ENCODE measurements around the gene F7.

The F7 gene

DNA sequence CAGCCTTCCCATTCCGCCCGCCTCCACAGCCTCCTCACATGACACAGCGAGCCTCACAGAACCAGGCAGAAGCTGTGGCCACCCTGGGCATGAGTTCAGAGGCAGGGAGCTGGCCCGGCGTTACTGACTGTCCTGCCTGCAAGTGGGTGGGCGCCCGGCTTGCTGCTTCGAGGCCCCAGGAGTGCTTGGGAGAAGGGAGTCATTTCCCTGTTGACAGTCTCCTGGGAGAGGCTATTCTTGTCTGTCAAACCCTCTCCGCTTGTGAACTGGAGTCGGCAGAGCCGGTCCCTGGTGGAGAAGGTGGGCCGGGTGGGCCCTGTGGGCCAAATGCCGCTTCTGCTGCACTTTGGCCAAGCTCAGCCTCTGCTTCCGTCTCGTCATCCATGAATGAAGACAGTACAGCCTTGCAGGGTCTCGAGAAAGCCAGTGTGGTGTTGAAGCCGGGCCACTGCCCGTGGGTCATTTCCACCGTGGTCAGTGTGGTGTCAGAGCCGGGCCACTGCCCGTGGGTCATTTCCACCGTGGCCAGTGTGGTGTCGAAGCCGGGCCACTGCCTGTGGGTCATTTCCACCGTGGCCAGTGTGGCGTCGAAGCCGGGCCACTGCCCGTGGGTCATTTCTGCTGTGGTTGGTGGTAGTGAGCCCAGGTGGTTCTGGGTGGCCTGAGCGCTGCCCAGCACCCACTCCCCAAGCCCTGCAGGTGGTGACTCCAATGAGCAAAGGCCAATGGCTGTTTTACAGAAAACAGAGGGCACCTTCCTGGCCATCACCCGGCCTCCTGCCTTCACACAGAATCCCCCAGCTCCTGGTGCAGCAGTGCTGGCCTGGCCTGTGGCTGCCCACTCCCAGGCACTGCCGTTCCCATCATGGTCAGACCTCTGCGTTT is 13.5 kb upstream of the F7 start:
- Histone ChIP-seq H3K4me3 (ENCODE audit: insufficient read length, low read depth) (no peak overlapping the region), H3K9me3 (ENCODE audit: insufficient read depth, low read length) (no peaks in the 10 kb centered on the region), H3K4me1 (ENCODE audit: insufficient read depth, insufficient read length) (peaks cover 6% of the 10 kb centered on the region), H3K27me3 (ENCODE audit: insufficient read depth, insufficient read length) (no peaks in the 10 kb centered on the region), H3K9ac (ENCODE audit: insufficient read length, low read depth) (no peak overlapping the region), H3K36me3 (ENCODE audit: insufficient read depth, insufficient read length, low read length) (no peaks in the 10 kb centered on the region)
- no peak for TF ChIP-seq SUZ12 (IDR thresholded peaks at IDR 0.05; ENCODE audit: extremely low read depth, insufficient read depth, insufficient read length)
- TF ChIP-seq ZNF274 (IDR thresholded peaks at IDR 0.05; ENCODE audit: low read depth, low read length), result no peak
- no peak for TF ChIP-seq YY1 (IDR thresholded peaks at IDR 0.05; ENCODE audit: insufficient read depth, insufficient read length)
- DNase-seq (ENCODE audit: low read depth, low spot score), result no peak

DNA sequence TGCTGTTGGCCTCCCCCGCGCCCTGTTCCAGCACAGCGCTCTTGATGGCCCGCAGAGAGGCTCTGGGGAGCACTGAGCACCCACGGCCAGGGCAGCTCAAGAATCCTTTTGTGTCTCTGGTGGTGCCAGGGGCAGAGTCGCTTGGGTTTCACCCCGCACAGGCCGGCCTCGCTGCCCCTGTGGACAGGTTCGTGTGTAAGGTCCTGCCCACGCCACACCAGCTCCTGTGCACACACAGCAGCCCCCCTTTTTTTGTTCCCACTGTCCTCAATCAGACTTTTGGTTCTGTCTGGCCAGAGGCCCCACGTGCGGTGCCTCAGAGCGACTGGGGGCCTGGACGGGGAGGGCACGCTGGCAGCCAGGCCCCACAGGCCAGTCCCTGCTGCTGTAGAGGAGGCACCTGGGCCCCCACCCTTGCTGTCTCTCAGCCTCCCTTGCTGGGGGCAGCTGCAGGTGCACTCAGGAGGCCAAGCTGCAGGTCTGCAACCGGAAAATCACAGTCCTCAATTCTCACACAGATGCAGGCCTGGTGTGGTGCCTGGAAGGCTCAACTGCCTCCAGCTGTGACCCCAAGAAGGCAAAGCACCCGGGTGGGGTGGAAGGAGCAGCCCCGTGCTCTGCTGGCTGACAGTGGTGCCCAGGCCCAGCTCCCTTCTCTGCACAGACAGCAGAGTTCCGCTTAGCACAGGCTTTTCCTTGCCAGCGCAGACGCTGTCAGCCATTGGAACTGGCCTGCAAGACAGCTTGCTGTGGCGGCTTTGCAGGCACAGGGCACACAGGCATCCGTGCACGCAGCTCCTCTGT is 12.6 kb upstream of the F7 start:
- no peak for TF ChIP-seq SUZ12 (IDR thresholded peaks at IDR 0.05; ENCODE audit: extremely low read depth, insufficient read depth, insufficient read length)
- no peak for TF ChIP-seq YY1 (IDR thresholded peaks at IDR 0.05; ENCODE audit: insufficient read depth, insufficient read length)
- TF ChIP-seq ZNF274 (IDR thresholded peaks at IDR 0.05; ENCODE audit: low read depth, low read length), result no peak
- H3K9me3 ChIP-seq (ENCODE audit: insufficient read depth, low read length), result no peaks in the 10 kb centered on the region

DNA sequence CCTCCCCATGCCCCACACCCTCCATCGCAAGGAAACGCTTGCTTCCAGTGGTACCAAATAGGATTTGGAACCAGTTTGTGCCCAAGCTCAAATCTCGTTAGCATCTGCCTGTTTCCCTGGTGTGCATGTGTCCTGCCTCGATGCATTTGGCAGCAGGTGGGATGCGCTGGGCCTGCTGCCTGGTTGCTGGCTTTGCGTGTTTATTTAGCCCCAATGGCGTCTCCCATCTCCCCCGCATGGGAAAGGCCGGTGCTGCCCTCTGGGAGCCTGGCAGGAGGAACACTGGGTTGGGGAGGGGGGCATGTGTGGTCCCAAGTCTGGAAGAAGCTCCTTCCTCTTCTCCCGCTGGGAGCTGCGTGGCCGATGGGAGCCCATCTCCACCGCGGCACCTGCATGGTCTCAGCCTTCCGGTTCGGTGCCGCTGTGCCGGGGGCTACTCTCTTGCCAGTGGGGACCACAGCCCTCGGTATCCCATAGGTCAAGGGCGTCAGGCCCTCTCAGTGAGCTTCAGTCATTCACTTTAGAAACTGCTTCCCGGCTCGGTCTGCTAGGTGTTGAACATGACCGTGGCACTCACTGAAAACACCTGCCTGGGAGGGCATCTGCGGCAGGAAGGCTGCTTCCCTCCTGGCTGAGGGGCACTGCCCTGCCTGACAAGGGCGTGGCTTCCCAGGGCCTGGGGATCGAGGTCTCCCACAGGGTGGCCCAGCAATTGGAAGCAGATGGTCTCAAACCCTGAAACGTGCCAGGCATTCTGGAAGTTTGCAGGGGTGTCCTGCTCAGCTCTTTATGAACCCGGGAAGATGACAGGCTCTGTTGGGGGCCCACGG is 11.8 kb upstream of the F7 start:
- Histone ChIP-seq H3K9ac (ENCODE audit: insufficient read length, low read depth) (no peak overlapping the region), H3K4me1 (ENCODE audit: insufficient read depth, insufficient read length) (peaks cover 6% of the 10 kb centered on the region), H3K9me3 (ENCODE audit: insufficient read depth, low read length) (no peaks in the 10 kb centered on the region), H3K4me3 (ENCODE audit: insufficient read length, low read depth) (no peak overlapping the region), H3K27me3 (ENCODE audit: insufficient read depth, insufficient read length) (no peaks in the 10 kb centered on the region), H3K36me3 (ENCODE audit: insufficient read depth, insufficient read length, low read length) (no peaks in the 10 kb centered on the region)
- DNase-seq (ENCODE audit: low read depth, low spot score), result no peak
- no peak for TF ChIP-seq ZNF274 (IDR thresholded peaks at IDR 0.05; ENCODE audit: low read depth, low read length)
- TF ChIP-seq SUZ12 (IDR thresholded peaks at IDR 0.05; ENCODE audit: extremely low read depth, insufficient read depth, insufficient read length), result no peak
- no peak for TF ChIP-seq YY1 (IDR thresholded peaks at IDR 0.05; ENCODE audit: insufficient read depth, insufficient read length)

More for the DNA sequence above, 12.6 kb upstream of the F7 start:
- H3K9ac ChIP-seq (ENCODE audit: insufficient read length, low read depth), result no peak overlapping the region
- no peak overlapping the region for H3K4me3 ChIP-seq (ENCODE audit: insufficient read length, low read depth)
- no peak for DNase-seq (ENCODE audit: low read depth, low spot score)
- H3K27me3 ChIP-seq (ENCODE audit: insufficient read depth, insufficient read length), result no peaks in the 10 kb centered on the region
- H3K36me3 ChIP-seq (ENCODE audit: insufficient read depth, insufficient read length, low read length), result no peaks in the 10 kb centered on the region
- H3K4me1 ChIP-seq (ENCODE audit: insufficient read depth, insufficient read length), result peaks cover 6% of the 10 kb centered on the region

DNA sequence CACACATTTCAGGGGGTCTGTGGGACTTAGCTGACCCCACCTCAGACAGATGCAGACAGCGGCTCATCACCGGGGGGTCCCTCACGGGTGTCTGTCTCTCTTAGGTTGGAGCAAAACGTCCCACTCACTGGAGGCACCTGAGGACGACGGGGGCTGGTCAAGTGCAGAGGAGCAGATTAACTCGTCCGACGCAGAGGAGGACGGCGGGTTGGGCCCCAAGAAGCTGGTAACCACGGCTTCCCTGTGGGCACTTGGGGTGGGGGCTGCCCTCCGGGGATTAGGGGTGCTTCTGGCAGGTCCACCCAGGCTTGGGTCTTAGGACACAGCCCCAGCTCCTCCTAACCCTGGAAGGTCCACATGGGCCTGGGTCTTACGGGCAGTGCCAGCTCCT is 11.2 kb upstream of the F7 start:
- Histone ChIP-seq H3K9me3 (ENCODE audit: insufficient read depth, low read length) (no peaks in the 10 kb centered on the region), H3K9ac (ENCODE audit: insufficient read length, low read depth) (no peak overlapping the region), H3K4me1 (ENCODE audit: insufficient read depth, insufficient read length) (peaks cover 6% of the 10 kb centered on the region), H3K27me3 (ENCODE audit: insufficient read depth, insufficient read length) (no peaks in the 10 kb centered on the region), H3K4me3 (ENCODE audit: insufficient read length, low read depth) (no peak overlapping the region), H3K36me3 (ENCODE audit: insufficient read depth, insufficient read length, low read length) (no peaks in the 10 kb centered on the region)
- no peak for DNase-seq (ENCODE audit: low read depth, low spot score)
- TF ChIP-seq SUZ12 (IDR thresholded peaks at IDR 0.05; ENCODE audit: extremely low read depth, insufficient read depth, insufficient read length), result no peak
- TF ChIP-seq YY1 (IDR thresholded peaks at IDR 0.05; ENCODE audit: insufficient read depth, insufficient read length), result no peak
- no peak for TF ChIP-seq ZNF274 (IDR thresholded peaks at IDR 0.05; ENCODE audit: low read depth, low read length)

DNA sequence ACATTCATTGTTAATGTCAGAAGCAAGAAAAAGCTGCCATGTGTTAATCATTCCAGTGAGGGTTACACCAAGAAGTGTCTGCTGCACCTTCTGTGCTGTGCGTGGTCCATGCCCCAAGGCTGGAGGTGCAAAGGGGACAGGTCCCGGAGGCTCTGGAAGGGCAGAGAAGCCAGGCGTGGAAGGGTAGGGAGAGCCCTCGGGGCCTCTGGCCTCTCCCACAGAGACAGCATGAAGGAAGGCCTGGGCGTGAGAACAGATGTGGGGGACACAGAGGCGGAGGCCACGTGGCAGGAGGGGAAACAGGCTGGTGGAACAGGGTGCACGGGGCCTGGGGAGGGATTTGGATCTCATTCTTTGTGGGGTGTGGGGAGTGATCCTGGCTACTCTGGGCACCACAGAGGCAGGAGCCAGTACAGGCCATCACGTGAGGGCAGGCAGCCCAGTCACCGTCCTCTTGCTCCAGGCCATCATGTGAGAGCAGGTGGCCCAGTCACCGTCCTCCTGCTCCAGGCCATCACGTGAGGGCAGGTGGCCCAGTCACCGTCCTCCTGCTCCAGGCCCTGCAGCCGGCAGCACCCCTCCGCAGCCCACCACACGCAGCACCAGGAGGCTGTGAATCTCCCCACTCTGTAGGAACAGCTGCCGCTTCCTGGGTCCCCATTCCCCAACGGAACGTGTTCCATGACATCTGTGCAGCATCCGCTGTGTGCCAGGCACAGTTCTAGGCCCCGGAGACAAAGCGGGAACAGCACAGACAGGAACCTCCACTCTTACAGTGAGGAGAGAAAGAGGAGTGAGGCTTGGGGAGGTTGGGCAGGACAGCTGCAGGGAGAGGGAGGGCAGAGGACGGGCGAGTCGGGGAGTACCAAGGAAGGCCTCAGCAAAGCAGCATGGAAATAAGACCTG is 10.2 kb upstream of the F7 start:
- no peaks in the 10 kb centered on the region for H3K9me3 ChIP-seq (ENCODE audit: insufficient read depth, low read length)
- no peak overlapping the region for H3K9ac ChIP-seq (ENCODE audit: insufficient read length, low read depth)
- no peaks in the 10 kb centered on the region for H3K27me3 ChIP-seq (ENCODE audit: insufficient read depth, insufficient read length)
- H3K36me3 ChIP-seq (ENCODE audit: insufficient read depth, insufficient read length, low read length), result no peaks in the 10 kb centered on the region
- TF ChIP-seq YY1 (IDR thresholded peaks at IDR 0.05; ENCODE audit: insufficient read depth, insufficient read length) (no peak), SUZ12 (IDR thresholded peaks at IDR 0.05; ENCODE audit: extremely low read depth, insufficient read depth, insufficient read length) (no peak), ZNF274 (IDR thresholded peaks at IDR 0.05; ENCODE audit: low read depth, low read length) (no peak)
- DNase-seq (ENCODE audit: low read depth, low spot score), result no peak
- no peak overlapping the region for H3K4me3 ChIP-seq (ENCODE audit: insufficient read length, low read depth)
- no peaks in the 10 kb centered on the region for H3K4me1 ChIP-seq (ENCODE audit: insufficient read depth, insufficient read length)

DNA sequence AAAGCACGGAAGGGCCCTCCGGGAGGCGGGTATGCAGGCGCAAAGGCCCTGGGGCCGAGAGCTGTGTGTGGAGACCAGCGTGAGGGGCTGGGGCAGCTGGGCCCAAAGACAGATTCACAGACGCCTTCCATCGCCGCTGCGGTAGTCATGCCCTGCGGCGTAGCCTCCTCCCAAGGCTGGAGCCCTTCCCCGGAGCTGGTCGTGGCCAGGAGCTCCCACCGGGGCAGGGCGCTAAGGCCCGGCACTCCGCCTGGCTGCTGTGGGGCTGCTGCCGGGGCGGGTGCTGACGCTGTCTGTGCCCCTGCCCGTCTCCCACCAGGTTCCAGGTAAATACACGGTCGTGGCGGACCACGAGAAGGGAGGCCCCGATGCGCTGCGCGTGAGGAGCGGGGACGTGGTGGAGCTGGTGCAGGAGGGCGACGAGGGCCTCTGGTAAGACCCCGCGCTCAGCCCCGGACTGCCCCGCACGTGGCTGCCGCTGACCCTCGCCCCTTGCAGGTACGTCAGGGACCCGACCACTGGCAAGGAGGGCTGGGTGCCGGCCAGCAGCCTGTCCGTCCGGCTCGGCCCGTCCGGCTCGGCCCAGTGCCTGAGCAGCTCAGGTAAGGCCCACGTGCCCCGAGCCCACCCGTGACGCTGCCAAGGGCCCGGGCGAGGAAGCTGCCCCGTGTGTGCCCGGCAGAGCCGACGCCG is 9.4 kb upstream of the F7 start:
- Histone ChIP-seq H3K9me3 (ENCODE audit: insufficient read depth, low read length) (no peaks in the 10 kb centered on the region), H3K9ac (ENCODE audit: insufficient read length, low read depth) (peak overlapping the region; percentile 32), H3K27me3 (ENCODE audit: insufficient read depth, insufficient read length) (no peaks in the 10 kb centered on the region), H3K4me3 (ENCODE audit: insufficient read length, low read depth) (no peak overlapping the region), H3K36me3 (ENCODE audit: insufficient read depth, insufficient read length, low read length) (no peaks in the 10 kb centered on the region), H3K4me1 (ENCODE audit: insufficient read depth, insufficient read length) (no peaks in the 10 kb centered on the region)
- DNase-seq (ENCODE audit: low read depth, low spot score), result no peak
- TF ChIP-seq YY1 (IDR thresholded peaks at IDR 0.05; ENCODE audit: insufficient read depth, insufficient read length) (no peak), SUZ12 (IDR thresholded peaks at IDR 0.05; ENCODE audit: extremely low read depth, insufficient read depth, insufficient read length) (no peak), ZNF274 (IDR thresholded peaks at IDR 0.05; ENCODE audit: low read depth, low read length) (no peak)
